ENCODE results near the gene APCDD1L. TPM values are rescaled to one million over a fixed set of nuclear protein-coding genes. Genes with fewer than 3 reads are reported as not detected.

APCDD1L gene
- total RNA-seq, result not detected

DNA sequence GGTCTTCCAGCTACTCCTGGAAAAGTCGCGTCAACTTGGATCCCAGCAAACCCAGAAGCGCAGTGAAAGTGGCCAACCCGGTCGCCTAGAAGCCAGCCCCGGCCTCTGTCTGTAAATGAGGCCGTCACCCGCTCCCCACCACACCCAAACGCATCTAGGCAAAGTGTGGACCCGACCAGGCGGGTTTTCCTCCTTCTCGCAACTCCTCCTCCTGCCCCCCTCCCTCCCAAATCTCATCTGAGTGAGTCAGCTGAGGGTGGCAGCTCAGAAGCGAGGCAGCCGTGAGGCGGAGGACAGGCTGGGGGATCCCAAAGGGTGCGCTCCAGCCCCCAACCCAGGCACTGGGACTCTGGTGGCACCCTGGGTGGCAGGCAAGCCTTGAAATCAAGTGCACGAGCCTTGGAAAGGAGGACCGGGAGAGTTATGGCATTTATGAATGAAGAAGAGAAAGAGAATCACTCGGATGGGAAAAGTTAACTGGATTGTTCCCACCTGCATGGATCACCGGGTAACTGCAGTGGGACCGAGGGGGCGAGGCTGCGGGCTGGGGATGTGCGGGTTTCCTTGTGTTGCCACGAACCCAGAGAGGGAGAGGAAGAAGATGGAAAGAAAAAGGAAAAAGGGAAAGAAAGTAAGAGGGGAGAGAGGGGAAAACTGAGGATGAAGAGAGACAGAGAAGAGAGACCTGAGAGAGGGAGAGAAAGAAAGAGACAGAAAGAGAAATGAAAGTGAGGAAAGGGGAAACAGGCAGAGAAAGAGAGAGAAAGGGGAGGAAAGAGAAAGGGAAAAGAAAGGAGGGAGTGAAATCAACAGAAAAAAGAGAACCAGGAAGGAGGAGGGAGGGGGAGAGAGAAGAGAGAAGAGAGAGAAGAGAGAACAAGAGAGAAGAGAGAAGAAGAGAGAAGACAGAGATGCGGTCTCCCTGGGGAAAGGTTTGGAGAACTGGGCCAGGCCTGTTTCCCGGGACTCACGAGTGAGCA lies at the start of gene APCDD1L:
Gene APCDD1L (minus strand): TSS at position 167 of the 980 bp plus-strand sequence. CDS start 692 bp downstream, outside the sequence.
- Histone ChIP-seq H3K36me3 (no peaks in the 10 kb centered on the region), H3K4me1 (no peaks in the 10 kb centered on the region), H3K4me3 (peak within 1 kb of the TSS in 1 of 4 donors; percentile 24), H3K9me3 (no peaks in the 10 kb centered on the region), H3K27ac (no peak within 1 kb of the TSS), H3K27me3 (peaks cover 0 to 8% of the 10 kb centered on the region in 2 donors)
- TF ChIP-seq, protein P1, sequence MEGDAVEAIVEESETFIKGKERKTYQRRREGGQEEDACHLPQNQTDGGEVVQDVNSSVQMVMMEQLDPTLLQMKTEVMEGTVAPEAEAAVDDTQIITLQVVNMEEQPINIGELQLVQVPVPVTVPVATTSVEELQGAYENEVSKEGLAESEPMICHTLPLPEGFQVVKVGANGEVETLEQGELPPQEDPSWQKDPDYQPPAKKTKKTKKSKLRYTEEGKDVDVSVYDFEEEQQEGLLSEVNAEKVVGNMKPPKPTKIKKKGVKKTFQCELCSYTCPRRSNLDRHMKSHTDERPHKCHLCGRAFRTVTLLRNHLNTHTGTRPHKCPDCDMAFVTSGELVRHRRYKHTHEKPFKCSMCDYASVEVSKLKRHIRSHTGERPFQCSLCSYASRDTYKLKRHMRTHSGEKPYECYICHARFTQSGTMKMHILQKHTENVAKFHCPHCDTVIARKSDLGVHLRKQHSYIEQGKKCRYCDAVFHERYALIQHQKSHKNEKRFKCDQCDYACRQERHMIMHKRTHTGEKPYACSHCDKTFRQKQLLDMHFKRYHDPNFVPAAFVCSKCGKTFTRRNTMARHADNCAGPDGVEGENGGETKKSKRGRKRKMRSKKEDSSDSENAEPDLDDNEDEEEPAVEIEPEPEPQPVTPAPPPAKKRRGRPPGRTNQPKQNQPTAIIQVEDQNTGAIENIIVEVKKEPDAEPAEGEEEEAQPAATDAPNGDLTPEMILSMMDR (IDR thresholded peaks at IDR 0.05), result no peak
- TF ChIP-seq POLR2A (IDR thresholded peaks at IDR 0.05), result no peak
- DNase-seq, result no peak

DNA sequence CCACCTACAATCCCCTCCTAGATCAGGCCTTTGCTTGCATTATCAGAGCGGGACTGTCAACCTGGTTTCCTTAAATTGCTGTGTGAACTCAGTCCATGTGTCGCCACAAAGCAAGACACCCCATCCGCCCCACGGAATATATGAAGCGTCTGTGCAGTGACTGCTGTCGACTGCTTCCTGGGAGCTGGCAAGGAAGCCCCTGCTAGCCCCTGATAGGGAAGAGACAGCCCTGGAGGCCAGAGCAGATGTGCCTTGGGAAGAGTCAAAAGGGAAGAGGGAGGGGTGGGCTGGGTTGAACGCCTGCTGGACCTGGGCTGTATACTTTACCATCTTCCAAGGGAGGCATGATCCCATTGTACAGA lies 44.1 kb upstream of the APCDD1L start:
- Histone ChIP-seq H3K27ac (no peak overlapping the region), H3K27me3 (no peaks in the 10 kb centered on the region), H3K36me3 (no peaks in the 10 kb centered on the region), H3K9me3 (no peaks in the 10 kb centered on the region), H3K4me1 (no peaks in the 10 kb centered on the region), H3K4me3 (no peak overlapping the region)
- TF ChIP-seq, protein P1 (IDR thresholded peaks at IDR 0.05), result no peak
- no peak for TF ChIP-seq POLR2A (IDR thresholded peaks at IDR 0.05)
- no peak for DNase-seq

GRCh38 chr20:58558486-58559367 lies 43.5 kb upstream of the APCDD1L start:
- H3K4me1 ChIP-seq, result no peaks in the 10 kb centered on the region
- H3K36me3 ChIP-seq, result no peaks in the 10 kb centered on the region
- no peaks in the 10 kb centered on the region for H3K9me3 ChIP-seq
- TF ChIP-seq, protein P1 (IDR thresholded peaks at IDR 0.05), result no peak
- TF ChIP-seq POLR2A (IDR thresholded peaks at IDR 0.05), result no peak
- no peak for DNase-seq
- H3K27ac ChIP-seq, result no peak overlapping the region
- no peaks in the 10 kb centered on the region for H3K27me3 ChIP-seq
- no peak overlapping the region for H3K4me3 ChIP-seq

- no peak overlapping the region for H3K4me3 ChIP-seq
- no peaks in the 10 kb centered on the region for H3K4me1 ChIP-seq
- no peak overlapping the region for H3K27ac ChIP-seq
- H3K36me3 ChIP-seq, result no peaks in the 10 kb centered on the region
- no peak for DNase-seq
- no peaks in the 10 kb centered on the region for H3K9me3 ChIP-seq
- no peaks in the 10 kb centered on the region for H3K27me3 ChIP-seq
- no peak for TF ChIP-seq POLR2A (IDR thresholded peaks at IDR 0.05)
- TF ChIP-seq, protein P1 (IDR thresholded peaks at IDR 0.05), result no peak
Observed at GRCh38 chr20:58557733-58558342, 42.6 kb upstream of the APCDD1L start.

- no peaks in the 10 kb centered on the region for H3K9me3 ChIP-seq
- H3K27ac ChIP-seq, result no peak overlapping the region
- H3K4me3 ChIP-seq, result no peak overlapping the region
- no peak for TF ChIP-seq POLR2A (IDR thresholded peaks at IDR 0.05)
- TF ChIP-seq, protein P1 (IDR thresholded peaks at IDR 0.05), result no peak
- H3K4me1 ChIP-seq, result no peaks in the 10 kb centered on the region
- no peaks in the 10 kb centered on the region for H3K36me3 ChIP-seq
- DNase-seq, result no peak
- no peaks in the 10 kb centered on the region for H3K27me3 ChIP-seq
Observed at GRCh38 chr20:58556961-58557360, 41.8 kb upstream of the APCDD1L start.

Measured in Peyer's patch (tissue), 4 donors.